GM19025 (cell line): ENCODE results near the gene CCDC34.
"Not testable (repeated sequence)": the region's sequence is repeated elsewhere in the genome, so short reads cannot be mapped to it uniquely, and the experiment has no call there.

Source experiments
- ATAC-seq: cut with Tn5 transposase; IDR thresholded peaks from one replicate; pipeline ENCODE4 v1.9.1; 2021; ENCODE audit warnings: mild to moderate bottlenecking, low read depth, moderate library complexity; ENCODE audit not compliant: unreplicated experiment

Gene CCDC34

GRCh38 chr11:27370374-27370773 is 7.4 kb upstream of the CCDC34 start:
- ATAC-seq, result no peak

DNA sequence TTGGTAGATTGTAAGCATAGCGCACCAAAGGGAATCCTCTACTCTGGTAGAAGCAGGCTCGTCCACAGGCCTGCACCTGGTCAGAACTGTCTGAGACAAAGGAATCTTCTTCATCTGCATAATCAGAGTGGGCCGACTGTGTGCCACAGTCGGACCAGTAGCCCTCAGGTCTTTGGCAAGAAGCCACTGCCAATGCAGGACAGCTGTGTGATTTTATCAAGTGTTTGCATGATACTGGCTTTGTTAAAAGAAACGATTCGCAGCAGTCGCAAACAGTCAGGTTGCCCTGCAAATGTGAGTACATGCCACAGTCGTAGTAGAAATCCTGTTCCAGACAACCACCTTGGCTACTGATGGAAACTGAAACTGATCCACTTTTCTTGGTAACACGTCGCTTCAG is 4.9 kb upstream of the CCDC34 start:
- no peak for ATAC-seq

DNA sequence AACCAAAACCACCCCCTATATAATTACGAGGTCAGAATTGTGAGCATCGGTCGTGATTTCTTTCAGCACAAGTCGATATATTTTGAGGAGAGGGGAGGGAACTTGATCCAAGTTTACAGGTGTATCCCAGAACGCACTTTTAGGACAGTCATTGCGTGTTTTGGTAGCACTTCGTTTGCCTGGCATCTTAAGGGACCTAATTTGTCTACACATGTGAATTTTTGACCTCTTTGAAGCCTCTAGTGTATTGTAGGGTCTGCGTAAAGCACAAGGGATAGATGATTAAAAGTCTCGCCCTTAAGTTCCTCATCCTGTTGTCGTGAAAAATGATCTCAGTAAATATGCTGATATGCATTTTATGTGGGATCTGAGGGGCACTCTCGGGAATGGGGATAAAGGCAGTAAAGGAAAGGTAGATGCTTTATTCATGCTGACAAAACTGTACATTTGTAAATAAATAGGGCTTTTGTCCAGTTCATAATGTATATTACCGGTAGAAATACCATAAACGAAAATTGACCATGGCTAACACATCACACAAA is 632 bp upstream of the CCDC34 start:
- ATAC-seq, result no peak

DNA sequence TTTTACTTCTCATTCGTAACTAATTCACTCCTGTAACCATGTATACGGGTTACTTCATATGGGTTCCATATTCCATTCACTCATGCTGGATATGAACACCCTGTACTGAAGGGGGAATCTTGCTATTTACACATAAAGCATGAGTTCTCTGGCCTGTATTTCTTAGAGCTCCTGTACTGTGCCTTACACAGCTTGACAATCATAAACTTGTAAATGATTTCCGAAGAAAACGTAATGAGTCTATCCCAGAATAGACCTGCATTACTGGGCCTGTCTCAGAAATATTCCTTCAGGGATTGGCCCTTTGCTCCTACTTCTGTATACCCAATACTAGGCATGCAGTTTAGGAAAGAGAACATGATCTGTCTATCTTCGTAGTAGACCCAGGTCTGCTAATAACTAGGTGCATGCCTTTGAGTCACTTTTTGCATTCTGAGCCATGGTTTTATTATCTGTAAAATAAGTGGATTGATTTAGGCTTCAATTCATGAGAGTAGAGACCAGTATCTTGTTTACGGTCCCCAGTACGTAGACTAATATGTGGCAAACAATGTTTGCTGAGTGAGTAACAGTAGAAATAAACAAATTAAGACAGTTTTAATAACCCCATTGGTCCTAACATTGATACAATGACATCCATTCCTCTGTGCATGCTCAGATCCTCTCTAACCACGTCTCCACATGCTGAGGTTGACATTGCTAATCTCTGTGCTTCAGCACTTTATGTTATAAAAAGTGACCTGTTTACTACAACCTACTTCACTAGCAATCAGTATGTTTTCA is 1.2 kb downstream of the CCDC34 start:
- ATAC-seq, result no peak

- no peak for ATAC-seq
Observed at GRCh38 chr11:27358296-27358695, 4.7 kb downstream of the CCDC34 start.

DNA sequence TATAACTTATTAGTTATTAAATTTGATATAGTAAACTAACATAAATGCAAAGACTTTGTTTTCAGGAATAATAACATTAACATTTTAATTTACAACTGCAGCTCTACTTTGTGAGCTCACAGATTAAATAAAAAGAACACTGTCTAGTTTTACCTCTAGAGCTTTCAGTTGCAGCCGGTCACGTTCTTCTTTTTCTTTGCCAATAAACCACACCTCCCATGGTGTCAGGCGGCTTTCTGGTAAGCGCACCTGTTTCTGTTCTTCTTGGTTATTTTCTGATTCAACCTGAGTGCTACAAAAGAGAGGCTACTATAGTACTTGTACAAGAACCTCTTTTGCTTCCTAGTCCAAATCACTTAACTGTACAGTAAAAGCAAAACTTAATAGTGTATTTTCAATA is 5.8 kb downstream of the CCDC34 start:
- no peak for ATAC-seq

- ATAC-seq, result no peak
Observed at GRCh38 chr11:27356624-27357222, 6.3 kb downstream of the CCDC34 start.

DNA sequence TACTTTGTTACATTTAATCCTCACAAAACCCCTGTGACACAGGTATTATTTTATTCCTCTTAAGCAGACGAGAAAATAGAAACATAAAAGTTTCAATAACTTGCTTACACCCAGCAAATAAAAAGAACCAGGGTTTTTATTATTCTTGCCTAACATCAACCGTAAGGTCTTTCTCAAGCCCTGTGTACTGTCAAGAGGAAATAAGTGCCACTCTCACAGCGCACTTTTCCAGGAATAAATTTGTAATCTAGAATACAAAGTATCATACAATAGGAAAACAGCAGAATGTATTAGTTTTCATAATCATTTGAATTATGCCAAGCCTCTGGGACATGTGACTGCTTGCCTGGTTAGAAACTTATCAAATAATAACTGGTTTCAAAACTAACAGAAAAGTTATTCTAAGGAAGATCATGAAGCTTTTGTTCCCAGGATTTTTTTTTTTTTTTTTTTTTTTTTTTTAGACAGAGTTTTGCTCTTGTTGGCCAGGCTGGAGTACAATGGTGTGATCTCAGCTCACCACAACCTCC is 7.4 kb downstream of the CCDC34 start:
- ATAC-seq, result no peak

GRCh38 chr11:27354359-27354965 is 8.6 kb downstream of the CCDC34 start:
- no peak for ATAC-seq

DNA sequence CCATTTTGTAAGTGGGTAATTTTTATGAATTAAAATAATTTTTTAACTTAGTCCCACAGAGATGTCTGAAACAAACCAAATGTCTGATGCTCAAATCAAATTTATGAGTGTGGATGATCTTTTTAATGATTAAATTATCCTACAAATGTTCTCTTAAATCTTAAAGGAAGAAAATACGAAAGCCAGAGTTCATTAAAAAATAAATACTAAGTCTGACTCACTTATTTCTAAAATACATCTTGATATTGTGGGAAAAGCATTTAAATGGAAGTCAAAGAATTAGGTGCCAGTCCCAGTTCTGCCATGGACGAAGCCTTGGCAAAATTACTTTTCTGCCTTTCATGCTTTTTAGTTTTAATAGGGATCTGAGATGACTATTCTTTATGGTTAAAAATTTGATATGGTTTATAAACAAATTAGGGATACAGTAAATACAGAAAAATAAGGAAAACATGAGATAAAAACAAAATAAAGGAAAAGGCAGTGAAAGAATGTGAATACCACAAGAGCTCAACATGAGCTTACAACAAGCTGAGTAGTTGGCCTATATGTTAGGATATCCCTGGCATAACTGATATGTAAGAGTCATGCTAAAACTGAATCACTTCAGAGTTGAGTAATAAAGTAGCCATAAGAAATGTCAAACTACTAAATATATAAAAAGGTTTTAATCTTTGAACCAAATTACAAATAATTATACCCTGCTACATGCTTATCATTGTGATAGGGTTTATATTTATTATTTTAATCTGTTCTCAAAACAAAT is 9.2 kb downstream of the CCDC34 start:
- no peak for ATAC-seq

GRCh38 chr11:27352781-27353180 is 10.2 kb downstream of the CCDC34 start:
- ATAC-seq, result no peak

DNA sequence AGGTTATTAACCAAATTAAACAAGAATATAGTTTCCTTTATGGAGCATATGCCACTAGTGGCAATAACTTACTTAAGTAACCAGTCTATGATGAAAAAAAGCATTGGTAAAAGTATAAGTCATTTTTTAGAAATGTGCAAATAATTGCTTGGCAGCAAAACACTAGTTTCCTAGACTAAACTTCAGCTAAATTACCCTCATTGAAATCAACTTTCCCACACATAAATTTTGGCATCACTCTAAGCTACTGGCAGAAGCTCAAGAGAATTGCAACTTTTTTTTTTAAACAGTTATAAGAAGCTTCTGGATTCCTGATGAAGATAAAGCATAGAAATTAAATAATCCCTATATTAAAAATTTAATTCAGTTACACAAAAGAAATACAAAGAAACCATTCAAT is 12.5 kb downstream of the CCDC34 start:
- no peak for ATAC-seq

DNA sequence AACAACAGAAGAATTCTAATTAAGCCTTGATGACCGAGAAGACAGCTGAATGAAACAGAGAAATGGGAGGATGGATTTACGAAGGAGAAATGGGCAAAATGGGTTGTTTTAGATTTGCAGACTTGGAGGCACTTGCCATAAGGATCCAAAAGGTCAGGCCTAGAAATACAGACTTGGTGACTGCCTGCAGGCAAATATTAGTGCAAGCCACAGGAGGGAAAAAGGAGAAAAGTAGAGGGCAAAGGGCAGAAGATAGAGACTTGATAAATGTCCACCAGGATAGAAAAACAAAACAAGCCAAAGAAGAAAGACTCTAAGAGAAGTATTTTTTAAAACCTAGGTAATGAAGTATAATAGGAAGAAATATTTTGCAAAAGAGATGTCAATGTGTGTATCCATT is 13.1 kb downstream of the CCDC34 start:
- ATAC-seq, result no peak

- no peak for ATAC-seq
Observed at GRCh38 chr11:27348340-27348873, 14.6 kb downstream of the CCDC34 start.

GRCh38 chr11:27347359-27348339 is 15.4 kb downstream of the CCDC34 start:
- ATAC-seq, result no peak

DNA sequence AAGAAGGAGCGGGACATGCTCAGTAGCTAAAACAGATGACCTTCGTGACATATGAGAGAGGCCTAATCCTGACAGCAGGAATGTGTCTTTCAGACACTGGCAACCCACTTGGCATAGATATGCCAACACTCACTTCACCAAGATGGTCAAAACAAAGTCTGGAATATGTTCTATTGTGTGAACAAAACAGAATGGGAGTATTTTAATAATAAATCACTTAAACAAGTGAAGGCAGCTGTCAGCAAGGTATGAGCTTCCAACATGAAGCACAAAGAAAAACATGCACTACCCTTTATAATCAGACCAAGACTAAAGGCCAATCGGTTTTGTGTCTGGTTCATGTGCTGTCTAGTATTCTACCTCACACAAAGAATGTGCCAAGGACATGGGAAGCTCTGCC is 23.1 kb downstream of the CCDC34 start:
- ATAC-seq, result no peak

GRCh38 chr11:27334764-27335163 is 28.3 kb downstream of the CCDC34 start:
- ATAC-seq, result not testable (repeated sequence)

DNA sequence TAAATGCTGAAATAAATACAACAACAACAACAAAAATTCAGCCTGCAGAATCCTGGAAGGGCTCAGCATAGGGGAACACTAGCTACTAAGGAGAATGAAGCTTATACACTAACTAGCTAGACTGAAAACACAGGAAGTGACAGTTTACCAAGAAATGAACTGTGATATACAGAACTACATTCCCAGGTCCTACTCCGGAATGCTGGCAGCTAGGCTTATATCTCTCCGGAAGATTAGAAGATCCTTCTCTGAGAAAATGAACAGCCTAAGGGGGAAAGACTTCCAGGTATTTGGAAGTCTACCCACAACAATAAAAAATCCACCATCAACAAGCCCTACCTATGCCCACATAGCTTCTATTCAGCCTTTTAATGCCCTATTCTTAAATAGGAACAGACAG is 31.0 kb downstream of the CCDC34 start:
- no peak for ATAC-seq

DNA sequence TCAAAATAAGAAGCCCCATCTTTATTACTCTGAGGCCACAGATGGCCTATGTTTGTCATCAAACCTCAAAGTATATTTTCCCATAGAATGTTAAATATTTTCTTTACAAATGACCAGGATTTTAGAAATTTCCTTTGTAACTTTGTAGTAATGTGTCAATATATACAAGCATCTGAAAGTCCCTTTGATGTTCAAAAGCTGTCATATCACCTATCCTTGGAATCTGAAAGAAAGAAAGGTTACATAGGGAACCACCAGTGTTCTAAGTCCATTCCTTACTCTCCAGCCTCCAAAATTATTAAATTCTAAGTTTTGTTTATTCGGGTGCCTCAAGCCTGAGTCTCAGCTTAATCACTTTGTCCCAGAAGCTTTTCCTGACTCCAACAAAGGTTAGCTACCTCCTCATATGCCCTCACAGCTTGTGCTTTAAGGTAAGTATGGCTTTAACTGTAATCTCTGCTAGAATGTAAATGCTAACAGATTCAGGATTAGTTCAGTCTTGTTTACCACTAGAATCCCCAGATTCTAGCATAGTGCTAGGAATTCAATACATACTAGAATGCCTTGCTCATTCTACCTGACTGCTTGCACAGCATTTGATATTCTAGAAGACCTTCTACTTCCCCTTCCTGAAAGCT is 32.3 kb downstream of the CCDC34 start:
- ATAC-seq, result no peak
